MCF 10A (cell line): Measurements from ENCODE around the gene SFRP4. TPM values are rescaled to one million over a fixed set of nuclear protein-coding genes. Genes with fewer than 3 reads are reported as not detected.

Source experiments
- BruUV-seq: library from RNA; stranded (reverse); fragments of 400-500 nt; replicated peaks from 2 replicates; lab custom pipeline; 2021; lab: Mats Ljungman, UMichigan
- CTCF ChIA-PET: fragments of 300-600 bp; sonication (Branson Sonifier 250); formaldehyde crosslinking; extraction: SDS; loops from one replicate; lab custom pipeline; 2021; ENCODE audit warnings: antibody characterized with exemption, inconsistent platforms; lab: Yijun Ruan, JAX
- POLR2A ChIA-PET: fragments of 300-600, 350-650 bp; sonication (Branson Sonifier 250); formaldehyde crosslinking; extraction: SDS; loops from one replicate; lab custom pipeline; 2020; ENCODE audit warnings: antibody characterized with exemption, inconsistent platforms; lab: Yijun Ruan, JAX
- DNase-seq: peaks from one replicate; pipeline ENCODE4 v3.0.0-alpha.2; 2018; ENCODE audit not compliant: unreplicated experiment
- H3K27ac Mint-ChIP-seq: one replicate; pipeline ENCODE4 v1.8.0; 2022; ENCODE audit warnings: mild to moderate bottlenecking, low read depth, mixed read lengths; ENCODE audit not compliant: unreplicated experiment
- H3K27me3 Mint-ChIP-seq: one replicate; pipeline ENCODE4 v1.8.0; 2022; ENCODE audit warnings: mixed read lengths; ENCODE audit not compliant: insufficient read depth, unreplicated experiment
- H3K36me3 Mint-ChIP-seq: one replicate; pipeline ENCODE4 v1.8.0; 2022; ENCODE audit warnings: mild to moderate bottlenecking, moderate library complexity, mixed read lengths; ENCODE audit not compliant: insufficient read depth, unreplicated experiment
- H3K4me1 Mint-ChIP-seq: one replicate; pipeline ENCODE4 v1.8.0; 2022; ENCODE audit warnings: mixed read lengths; ENCODE audit not compliant: insufficient read depth, unreplicated experiment
- H3K4me3 Mint-ChIP-seq: one replicate; pipeline ENCODE4 v1.8.0; 2022; ENCODE audit warnings: mild to moderate bottlenecking, moderate library complexity, mixed read lengths; ENCODE audit not compliant: unreplicated experiment
- H3K9me3 Mint-ChIP-seq: one replicate; pipeline ENCODE4 v1.8.0; 2022; ENCODE audit warnings: mixed read lengths; ENCODE audit not compliant: unreplicated experiment
- intact Hi-C: fragments of 100-400 bp; cut with micrococcal nuclease; formaldehyde crosslinking; loops from 2 replicates; pipeline ENCODE4 v1.14.1; 2022
- total RNA-seq: library from RNA; stranded (reverse); gene quantifications from 2 replicates; pipeline ENCODE4 v1.2.3, GENCODE V29; 2022
- TF ChIP-seq, protein P1 (sequence below): fragments of 200-600 bp; IDR thresholded peaks from one replicate; pipeline ENCODE4 v1.8.0; 2022; ENCODE audit warnings: antibody characterized with exemption, mild to moderate bottlenecking; ENCODE audit not compliant: unreplicated experiment

Gene SFRP4
- total RNA-seq, 1 experiment from 2014 or later, result not detected

DNA sequence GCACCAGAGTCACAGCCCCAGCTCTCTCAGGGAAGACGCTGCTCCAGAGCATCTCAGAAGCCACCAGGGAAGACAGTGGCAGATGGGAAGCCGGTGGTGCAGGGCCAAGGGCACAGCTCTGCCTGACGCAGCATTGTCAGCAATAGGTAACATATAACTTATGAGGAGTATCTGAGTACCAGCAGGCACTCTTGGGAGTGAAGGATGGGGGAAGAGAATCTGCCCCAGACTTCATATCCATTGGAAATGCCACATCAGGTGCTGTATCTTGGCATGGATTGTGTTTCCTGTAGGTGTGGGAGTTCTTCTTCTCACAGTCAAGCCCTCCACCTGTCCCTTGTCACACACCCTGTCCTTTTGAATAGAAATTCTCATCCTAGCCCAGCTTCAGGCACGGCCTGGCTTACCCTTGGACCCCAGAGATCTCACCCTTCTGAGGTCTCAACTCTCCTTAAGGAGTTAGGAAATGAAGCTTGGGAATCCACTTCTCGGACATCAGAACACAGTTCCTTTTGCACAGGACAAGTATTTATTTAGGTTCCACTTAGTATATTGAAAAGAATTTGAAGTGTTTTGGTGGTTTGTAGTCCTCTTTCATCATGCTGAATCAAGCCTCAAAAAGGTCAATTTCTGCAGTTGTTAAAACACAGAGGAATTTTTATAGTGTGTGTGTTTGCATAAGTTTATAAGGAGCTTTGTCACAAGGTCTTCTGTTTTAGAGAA lies 13.8 kb upstream of the SFRP4 start:
- Mint-ChIP-seq H3K4me3 (no peak overlapping the region), H3K9me3 (no peaks in the 10 kb centered on the region), H3K27ac (no peak overlapping the region), H3K27me3 (no peaks in the 10 kb centered on the region), H3K36me3 (no peaks in the 10 kb centered on the region), H3K4me1 (no peaks in the 10 kb centered on the region)
- CTCF ChIA-PET, result interaction anchor here (0.7 to 1.5 kb wide), 3 partner anchors 14 to 30 kb away, joined by 3 read pairs; partner anchors contain the start of gene SFRP4
- DNase-seq, result no peak
- TF ChIP-seq, protein P1, sequence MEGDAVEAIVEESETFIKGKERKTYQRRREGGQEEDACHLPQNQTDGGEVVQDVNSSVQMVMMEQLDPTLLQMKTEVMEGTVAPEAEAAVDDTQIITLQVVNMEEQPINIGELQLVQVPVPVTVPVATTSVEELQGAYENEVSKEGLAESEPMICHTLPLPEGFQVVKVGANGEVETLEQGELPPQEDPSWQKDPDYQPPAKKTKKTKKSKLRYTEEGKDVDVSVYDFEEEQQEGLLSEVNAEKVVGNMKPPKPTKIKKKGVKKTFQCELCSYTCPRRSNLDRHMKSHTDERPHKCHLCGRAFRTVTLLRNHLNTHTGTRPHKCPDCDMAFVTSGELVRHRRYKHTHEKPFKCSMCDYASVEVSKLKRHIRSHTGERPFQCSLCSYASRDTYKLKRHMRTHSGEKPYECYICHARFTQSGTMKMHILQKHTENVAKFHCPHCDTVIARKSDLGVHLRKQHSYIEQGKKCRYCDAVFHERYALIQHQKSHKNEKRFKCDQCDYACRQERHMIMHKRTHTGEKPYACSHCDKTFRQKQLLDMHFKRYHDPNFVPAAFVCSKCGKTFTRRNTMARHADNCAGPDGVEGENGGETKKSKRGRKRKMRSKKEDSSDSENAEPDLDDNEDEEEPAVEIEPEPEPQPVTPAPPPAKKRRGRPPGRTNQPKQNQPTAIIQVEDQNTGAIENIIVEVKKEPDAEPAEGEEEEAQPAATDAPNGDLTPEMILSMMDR, result no peak
- BruUV-seq, result no TSS peak
- intact Hi-C loops, result no loop called here
- POLR2A ChIA-PET, result interaction anchor here (0.6 to 0.8 kb wide), 2 partner anchors 11 to 1883 kb away, joined by 3 read pairs; no protein-coding TSS in a partner anchor

DNA sequence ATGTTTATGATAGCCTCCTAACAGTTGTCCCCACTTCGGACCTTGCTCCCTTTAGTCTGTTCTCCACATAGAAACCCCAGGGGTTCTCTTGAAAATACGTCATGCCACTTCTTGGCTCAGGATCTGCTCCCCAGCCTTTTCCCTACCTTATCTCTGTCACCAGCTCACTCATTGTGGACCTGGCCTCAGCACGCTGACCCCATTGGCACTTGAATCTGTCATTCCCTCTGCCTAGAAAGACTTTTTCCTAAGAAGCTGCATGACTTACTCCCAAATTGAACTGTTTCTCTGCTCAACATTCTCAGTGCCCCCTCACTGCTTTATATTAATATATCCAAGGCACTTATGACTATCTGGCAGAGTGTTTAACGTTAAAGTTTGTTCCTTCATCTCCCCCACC lies 12.3 kb upstream of the SFRP4 start:
- ChIA-PET POLR2A (no interaction called here), CTCF (interaction anchor here (1.3 kb wide), 1 partner anchor 13 kb away, joined by 3 read pairs; the partner anchor contains the start of gene SFRP4)
- Mint-ChIP-seq H3K27ac (no peak overlapping the region), H3K4me3 (no peak overlapping the region), H3K4me1 (no peaks in the 10 kb centered on the region), H3K36me3 (no peaks in the 10 kb centered on the region), H3K9me3 (no peaks in the 10 kb centered on the region), H3K27me3 (no peaks in the 10 kb centered on the region)
- no TSS peak for BruUV-seq
- no peak for DNase-seq
- intact Hi-C loops, result no loop called here
- TF ChIP-seq, protein P1, result no peak

DNA sequence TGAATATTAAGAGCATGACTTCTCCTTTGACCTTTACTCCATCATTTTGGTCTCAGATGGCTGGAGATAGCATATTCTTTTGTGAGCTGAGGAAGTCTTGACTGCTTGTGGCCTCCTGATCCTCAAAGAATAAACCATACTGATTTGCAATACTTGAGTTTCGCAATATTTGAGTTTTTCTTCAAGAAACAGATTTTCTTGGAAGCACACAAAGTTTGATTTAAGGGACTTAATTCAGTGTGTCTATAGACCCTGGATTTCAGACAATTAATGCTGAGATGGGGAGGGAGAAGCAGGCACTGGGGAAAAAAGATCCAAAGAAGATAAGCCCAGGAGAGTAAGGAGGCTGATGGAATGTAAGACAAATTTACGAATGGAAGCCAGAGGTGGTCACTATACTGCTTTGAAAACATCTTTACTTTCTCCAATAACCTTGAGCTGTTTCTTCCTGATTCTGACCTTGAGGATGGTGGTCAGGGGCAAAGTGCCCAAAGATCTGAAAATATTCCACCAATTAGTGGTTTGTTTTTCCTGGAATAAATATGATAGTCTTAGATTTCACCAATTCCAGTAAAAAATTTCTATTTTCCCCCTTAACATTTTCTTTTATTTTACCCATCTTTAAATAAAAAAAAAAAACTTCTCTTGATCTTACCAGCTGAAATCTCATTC lies 11.3 kb upstream of the SFRP4 start:
- intact Hi-C loops, result no loop called here
- TF ChIP-seq, protein P1, result no peak
- no TSS peak for BruUV-seq
- ChIA-PET POLR2A (no interaction called here), CTCF (no interaction called here)
- Mint-ChIP-seq H3K4me3 (no peak overlapping the region), H3K36me3 (no peaks in the 10 kb centered on the region), H3K4me1 (no peaks in the 10 kb centered on the region), H3K27me3 (peaks cover 7% of the 10 kb centered on the region), H3K27ac (no peak overlapping the region), H3K9me3 (peaks cover 5% of the 10 kb centered on the region)
- DNase-seq, result no peak

DNA sequence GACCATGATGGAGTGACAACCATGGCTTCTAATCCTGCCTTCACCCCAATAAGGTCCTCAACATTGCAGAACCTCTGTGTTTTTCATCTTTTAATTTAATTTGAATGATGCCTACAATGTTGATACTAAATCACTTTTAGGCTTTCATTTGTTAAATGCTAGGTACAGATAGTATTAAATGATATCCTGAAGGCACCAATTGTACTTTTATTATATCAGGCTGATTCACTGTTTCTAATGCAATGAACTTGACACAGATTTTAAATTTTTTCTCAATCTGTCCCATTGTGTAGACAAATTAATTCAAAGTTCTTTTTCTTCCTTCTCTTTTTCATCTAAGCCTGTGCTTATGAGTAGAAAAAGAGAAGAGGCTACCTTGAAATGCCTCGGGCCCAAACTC lies 9.0 kb upstream of the SFRP4 start:
- Mint-ChIP-seq H3K36me3 (no peaks in the 10 kb centered on the region), H3K4me1 (no peaks in the 10 kb centered on the region), H3K4me3 (no peak overlapping the region), H3K27ac (no peak overlapping the region), H3K9me3 (peaks cover 7% of the 10 kb centered on the region), H3K27me3 (peaks cover 20% of the 10 kb centered on the region)
- BruUV-seq, result no TSS peak
- ChIA-PET POLR2A (no interaction called here), CTCF (no interaction called here)
- DNase-seq, result no peak
- intact Hi-C loops, result no loop called here
- TF ChIP-seq, protein P1, result no peak
